Skin of body (tissue), 2 donors: ENCODE results near the gene STEAP4. TPM values are rescaled to one million over a fixed set of nuclear protein-coding genes. Genes with fewer than 3 reads are reported as not detected.
"Not testable (repeated sequence)": the region's sequence is repeated elsewhere in the genome, so short reads cannot be mapped to it uniquely, and the experiment has no call there.

Experiments
- DNase-seq: peaks from one replicate; lab custom pipeline; 2025; lab: John Stamatoyannopoulos, UW
- total RNA-seq: library from RNA; depleted of rRNA; stranded (reverse); fragments of >200 nt; gene quantifications from one replicate; pipeline ENCODE4 v1.2.3, GENCODE V29; 2014

STEAP4 gene
- total RNA-seq, 1 donor from 2014 or later: 10.1 TPM

DNA sequence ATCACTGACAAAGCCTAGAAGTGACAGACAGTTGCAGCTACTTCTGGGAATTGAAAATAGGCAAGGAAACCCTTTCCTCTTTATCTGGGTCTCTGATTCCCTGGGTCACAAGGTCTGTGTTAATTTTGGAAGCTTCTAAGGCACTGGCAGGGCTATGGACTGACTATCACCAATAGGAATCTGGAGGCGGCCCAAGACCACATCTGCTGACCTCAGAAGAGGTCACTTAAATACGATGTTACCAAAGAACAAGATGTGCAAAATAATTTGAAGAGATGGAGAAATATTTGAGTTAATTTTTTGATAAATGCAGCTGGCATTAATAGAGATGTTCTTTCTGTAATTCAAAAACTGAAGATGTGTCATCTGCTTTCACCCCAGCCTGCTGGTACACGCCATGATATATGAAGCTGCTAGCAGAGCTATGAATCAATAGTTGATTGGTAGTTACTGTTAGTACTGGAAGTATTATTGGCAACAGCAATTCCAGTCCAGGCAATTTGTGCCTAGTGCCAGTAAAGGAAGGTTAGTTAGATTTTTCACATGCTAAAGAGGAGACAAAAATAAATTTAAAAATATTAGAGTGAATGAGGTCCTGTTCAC lies 5.5 kb upstream of the STEAP4 start:
- DNase-seq: no peak

DNA sequence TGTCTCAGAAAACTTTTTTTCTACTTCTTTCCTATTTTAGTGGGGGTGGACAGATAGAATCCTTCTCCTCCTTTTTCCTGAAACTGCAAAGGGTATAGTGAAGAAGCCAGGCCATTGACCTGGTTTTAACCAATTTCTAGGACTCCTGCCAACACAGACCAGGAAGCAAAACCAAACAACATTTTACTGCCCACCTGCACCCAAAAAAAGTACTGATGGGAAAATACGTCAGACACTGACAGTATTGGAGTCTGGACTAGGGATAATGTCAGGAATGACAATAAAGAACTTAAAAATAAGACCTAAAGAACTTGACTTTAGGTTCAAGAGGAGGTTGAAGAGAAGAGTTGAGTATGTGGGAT lies 5.0 kb upstream of the STEAP4 start:
- no peak for DNase-seq

DNA sequence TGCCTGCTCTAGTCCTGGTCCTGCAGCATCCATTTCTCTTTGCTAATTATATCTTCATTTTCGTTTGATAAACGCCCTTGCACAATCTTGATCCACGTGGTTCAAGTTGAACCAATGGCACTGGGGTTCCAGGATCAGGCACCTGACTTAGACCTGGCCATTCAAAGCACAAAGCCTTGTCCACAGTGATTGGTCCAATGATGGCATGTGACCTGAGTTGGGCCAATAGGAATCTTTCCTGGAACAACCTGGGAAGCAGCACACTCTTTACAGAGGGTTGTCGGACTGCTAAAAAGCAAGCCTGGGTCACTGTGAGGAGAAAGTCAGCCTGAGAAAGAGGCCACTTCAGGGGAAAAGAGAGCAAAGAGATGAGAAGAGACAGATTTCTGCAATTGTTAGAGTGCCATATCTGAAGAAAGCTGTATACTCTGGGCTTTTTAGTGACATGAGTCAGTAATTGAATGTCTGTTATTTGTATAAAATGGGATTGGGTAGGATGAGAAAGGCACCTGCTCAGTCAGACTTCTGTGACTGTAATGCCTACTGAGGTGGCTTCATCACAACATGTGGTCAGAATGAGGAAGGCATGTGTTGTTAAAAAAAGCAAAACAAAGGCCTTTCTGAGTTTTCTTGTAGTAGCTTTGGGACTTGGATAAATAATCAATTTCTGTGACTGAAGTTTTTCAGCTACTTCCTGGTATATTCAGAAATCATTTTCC lies 4.4 kb upstream of the STEAP4 start:
- DNase-seq: no peak

DNA sequence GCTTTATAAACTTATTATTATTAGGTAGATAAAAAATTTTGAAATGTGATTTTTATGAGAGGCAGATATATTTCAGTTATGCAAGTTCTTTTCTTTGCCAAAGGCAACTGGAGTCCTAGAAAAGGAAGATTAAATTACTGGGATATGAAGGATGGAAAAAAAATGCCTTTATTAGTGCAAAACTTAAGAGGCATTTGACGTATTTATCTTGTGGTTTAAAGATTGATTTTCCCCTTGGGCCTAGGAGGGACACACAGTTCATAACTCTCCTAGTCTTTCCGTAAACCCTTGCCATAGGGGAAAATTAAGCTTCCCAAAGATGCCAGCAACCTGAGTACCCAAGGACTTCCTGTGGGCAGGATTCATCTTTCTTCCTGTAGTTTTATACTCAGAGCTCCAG lies 3.1 kb upstream of the STEAP4 start:
- no peak for DNase-seq

DNA sequence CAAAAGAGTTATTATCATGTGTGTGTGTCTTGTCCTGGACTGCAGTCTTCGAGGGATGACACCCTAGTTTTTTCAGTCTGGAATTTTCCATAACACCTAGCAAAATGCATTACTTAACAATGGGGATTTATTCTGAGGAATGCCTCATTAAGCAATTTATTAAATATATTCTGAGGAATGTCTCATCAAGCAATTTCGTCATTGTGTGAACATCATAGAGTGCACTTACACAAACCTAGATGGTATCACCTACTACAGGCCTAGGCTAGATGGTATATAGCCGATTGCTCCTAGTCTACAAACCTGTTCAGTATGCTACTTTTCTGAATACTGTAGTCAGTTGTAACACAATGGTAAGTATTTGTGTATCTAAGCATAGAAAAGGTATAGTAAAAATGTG lies 1.1 kb upstream of the STEAP4 start:
- no peak for DNase-seq

DNA sequence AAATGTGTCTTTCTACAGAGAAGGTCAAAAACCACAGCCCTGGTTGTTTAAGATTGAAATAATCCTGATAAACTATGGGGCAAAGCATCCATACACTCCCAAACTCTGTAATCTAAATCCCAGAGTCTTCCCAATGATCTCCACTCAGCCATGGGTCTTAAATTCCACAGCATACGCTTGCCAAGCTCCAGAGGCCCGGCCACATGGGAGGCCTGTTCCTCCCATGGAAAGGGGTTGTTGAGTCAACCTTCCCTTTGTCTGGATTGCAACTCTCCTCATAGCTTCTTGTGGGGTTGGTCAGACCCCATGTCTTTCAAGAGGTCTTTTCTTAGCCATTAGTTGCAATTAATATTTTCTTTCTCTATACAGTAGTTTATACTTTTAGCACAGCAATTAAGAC lies 718 bp upstream of the STEAP4 start:
- no peak for DNase-seq

DNA sequence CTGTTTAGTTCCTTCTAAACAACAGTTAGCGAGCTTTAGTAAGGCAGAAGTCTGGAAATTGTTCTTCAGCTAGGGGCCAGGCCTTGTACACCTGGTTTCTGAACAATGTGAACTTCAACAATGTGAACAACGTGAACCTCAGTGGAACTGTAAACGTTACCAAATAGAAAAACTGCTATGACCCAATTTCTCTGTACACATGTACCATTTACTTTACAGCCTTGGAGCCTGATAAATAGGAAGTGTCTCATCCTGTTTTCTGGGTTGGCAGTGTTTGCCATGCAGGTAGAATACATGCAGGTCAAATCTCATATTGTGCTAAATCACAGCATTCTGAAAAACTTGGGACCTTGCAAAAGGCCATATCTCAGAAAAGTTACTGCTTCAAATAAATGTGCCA lies 1.6 kb downstream of the STEAP4 start:
- no peak for DNase-seq

DNA sequence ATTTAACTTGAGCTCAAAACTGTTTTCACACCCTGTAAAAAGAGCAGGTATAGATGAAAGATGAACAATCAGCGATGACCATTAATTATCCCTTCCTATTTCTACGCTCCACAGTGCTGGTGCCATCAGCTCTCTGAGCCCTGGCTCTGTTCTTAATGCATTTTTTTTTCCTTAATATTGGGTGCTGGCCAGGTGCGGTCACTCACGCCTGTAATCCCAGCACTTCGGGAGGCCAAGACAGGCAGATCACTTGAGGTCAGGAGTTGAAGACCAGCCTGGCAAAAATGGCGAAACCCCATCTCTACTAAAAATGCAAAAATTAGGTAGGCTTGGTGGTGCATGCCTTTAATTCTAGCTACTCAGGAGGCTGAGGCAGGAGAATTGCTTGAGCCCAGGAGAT lies 4.2 kb downstream of the STEAP4 start:
- no peak for DNase-seq

DNA sequence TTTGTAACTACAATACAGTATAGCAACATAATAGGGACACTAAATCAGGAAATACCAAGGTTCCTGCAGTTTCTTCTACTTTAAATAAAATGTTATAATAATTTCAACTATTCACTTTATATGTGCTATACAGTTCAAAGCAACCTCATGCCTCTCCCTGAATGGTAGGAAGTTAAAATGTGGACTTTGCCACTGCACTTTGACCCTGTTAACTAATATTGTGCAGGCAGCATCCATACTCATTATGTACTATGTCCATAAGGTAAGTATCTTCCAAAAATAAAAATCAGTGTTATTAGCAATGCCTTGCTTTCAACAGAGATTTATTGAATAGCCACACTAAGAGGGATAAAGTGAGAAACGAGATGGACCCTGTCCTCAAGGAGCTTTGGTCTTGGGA lies 4.8 kb downstream of the STEAP4 start:
- DNase-seq: no peak

DNA sequence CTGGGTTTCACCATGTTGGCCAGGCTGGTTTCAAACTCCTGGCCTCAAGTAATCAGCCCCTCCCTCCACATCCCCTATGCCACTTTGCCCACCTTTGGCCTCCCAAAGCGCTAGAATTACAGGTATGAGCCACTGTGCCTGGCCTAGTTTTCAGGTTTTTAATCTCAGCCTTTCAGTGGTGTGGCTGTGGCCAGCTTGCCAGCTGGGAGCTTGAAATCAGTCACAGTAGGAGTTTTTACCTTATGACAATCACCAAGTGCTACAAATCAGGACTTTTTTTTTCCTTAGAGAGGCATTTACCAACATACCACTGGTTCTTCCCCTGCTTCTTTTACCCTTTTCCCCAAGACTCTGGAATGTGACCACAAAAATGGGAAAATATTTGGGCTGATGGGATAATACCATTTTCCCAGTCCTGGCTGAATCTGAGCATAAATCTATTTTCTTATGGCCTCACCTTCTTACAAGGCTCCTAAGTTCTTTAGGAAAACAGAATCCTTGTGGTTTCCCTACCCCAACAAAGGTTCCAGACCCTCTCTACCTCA lies 6.2 kb downstream of the STEAP4 start:
- no peak for DNase-seq

DNA sequence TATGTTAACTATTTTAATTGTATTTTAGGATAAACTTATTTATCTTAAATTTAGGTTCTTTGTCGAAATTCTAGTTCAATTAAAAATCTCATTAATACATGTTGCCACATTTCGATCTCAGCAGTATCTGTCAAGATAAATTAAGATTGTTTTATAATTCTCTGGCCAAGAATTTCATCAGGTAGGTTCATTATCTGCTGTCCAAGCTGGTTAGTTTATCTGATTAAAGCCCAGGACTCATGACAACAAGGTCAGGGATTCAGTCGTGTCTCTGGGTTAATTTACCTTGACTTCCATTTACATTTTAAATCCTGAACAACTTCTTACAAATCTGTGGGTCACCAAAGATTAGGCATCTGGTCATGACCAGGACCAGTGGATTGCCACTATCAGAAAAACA lies 7.6 kb downstream of the STEAP4 start:
- no peak for DNase-seq

DNA sequence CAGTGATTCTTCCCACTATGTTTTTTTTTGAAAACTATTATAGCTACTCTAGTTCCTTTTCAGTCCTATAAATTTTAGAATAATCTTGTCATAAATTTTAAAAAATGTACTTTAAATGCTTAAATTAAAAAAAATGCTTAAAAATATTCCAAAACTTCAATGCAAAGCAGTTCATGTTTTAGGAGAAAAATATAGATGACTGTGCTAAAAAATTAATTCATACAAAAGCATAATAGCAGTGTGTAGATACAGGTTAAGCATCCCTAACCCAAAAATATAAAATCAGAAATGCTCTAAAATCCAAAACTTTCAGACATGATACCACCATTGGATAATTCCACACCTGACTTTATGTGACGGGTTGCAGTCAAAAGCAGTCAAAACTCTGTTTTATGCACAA lies 12.8 kb downstream of the STEAP4 start:
- DNase-seq: no peak

DNA sequence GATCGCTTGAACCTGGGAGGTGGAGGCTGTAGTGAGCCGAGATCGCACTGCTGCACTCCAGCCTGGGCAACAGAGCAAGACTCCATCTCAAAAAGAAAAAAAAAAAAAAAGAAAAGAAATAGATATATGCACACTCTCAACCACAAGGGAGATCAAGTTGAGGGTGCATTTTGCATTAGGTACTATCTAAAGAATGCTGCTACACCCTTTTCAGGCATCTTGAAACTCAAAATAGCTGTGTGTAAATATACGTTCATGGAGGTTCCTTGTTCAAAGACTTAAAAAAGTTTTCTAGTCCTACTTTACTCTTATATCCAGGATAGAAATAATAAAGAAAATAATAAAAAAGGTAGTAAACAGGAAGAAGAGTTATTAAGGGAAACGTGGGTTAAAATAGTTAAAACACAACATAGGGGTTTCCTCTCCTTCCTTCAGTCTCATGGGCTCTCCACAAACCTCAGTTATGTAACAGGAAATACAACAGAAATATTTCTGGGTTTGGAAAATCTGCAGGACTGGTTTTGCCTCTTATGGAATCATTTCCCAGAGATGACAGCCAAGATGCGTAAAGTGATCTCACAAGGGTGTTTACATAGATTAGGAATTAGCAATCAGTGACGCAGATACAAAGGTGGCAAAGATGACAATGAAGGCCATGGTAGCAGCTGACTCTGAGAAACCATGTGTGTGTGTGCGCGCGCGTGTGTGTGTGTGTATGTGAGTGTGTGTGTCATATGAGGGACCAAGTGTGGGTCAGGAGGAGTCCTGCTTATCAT lies 15.1 kb downstream of the STEAP4 start:
- no peak for DNase-seq

DNA sequence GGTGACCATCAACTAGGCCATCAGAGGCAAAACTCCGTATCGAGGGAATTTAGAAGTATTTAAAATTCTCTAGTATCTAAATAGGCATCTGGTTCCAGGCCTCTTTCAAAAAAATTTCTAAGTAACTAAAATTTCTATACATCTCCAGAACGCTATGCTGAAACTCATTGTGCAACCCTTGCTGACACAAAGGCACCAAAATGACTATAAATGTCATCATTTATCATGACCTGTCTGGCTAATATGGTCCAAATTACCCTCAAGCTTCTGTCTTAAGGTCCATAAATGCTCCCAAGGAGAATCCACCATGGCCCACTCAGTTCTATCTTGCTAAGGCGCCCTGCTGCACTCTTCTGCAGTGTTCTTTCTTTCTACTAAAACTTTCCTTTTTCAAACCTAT lies 16.2 kb downstream of the STEAP4 start:
- DNase-seq: no peak

DNA sequence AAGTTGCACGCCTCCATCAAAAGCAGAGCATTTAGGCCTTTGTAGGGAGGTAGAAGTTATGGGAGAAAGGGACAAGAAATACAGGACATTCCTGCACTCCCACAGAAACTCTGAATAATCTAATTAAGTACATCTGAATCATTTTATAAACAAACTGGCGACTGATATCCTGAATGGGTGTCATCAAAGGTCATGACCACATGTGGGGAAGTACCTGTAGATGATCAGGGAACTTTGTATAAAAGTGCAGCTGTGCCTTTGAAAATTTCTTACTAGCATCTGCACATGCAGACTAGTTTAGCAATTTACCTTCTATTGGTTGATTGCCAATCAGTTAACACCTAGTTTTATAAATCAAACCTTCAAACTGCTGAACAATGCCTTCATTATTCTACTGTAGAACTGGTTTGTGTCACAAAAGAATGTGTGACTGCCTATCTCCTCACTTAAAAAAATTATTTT lies 17.1 kb downstream of the STEAP4 start:
- DNase-seq: no peak

DNA sequence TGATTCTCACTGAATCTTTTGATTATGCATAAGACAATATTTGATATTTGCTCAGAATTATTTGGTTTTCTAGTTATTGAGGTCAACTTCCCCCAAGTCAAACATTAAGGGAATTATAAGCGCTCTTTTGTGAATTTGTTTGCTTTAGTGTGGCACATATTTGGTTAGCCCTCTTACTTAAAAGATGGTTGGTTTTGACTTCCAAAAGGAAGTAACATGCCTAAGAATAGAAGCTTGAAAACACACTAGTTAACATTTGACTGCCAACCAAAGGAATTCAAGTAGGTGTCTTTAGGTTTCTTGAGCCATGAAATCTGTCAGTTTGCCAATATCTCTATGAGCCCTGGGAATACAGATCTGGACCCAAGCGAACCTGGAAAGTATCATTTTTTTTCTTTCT lies 24.9 kb downstream of the STEAP4 start:
- no peak for DNase-seq

DNA sequence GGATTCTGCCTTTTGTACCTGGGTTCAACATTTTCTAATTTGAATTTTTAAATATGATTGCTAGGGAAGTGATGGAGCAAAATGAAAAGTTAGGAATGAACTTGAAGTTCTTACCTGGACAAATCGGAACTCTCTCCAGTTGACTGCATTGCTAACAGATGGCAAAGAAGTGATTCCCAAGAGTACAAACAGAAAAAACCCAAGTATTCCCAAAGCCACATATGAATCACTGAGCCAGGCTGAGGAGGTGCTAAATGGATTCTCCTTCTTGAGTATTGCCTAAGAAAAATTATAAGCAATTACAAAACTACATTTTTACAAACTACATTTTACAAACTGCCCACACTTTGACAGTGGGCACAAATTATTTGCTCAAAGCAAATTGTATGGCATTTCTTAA lies 25.9 kb downstream of the STEAP4 start:
- DNase-seq: no peak

DNA sequence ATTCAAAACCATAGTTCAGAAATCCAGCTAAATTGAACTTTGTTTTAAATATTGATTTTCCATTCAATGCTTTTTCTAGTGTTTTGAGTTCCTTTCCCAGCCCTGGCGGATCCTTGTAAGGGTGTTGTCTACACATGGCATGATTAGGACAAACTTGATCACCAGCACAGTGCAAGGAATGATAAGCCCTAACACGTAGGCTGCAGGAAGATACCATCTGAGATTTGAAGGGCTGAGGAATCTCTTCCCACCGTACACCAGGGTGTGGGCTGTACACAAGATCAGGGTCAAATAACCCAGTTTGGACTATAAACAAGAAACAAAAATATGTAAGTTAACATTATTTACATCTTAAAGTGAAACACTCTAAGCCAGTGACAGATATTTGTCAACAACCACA lies 27.4 kb downstream of the STEAP4 start:
- DNase-seq: no peak

DNA sequence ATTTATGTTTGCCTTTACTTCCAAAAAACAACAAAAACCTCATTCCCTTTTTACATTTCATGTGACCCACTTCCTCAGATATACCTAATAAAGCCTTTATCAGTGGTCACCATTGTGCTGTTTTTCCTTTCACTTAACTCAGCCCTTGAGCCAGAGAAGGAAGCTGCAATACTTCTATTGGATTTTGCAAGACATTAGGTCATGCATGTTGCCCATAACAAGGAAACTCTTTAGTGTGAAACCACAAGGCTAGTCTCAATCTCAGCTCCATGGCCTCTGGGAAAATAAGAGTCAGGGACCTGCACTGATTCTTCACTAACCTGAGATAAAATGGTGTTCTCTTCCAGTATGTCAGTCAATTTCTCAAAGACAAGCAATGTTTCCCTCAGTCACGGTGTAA lies 27.8 kb downstream of the STEAP4 start:
- DNase-seq: no peak

DNA sequence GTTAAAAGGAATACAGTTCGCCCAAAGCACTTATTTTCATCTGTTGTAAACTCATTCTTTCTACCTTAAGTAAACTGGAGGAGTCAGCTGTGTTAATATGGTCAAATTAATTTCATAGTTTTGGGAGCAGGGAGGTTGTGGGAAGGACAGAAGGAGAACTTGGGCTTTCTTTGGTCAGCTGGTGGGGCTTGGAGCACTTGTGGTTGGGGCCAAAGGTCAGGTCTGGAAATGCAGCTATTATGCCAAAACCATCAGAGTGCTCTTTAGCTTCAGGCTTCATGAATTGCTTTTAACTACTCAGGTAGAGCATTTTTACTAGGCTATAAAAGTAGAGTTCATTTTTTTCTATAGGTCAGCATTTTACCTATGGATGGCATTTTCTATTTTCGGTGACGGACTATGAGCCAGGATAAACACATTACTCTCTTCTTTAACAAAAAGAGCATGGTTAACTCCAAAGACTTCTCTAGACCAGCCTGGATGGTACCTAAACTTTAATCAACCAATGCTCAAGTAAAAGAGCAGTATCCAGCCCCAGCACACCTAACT lies 30.0 kb downstream of the STEAP4 start:
- DNase-seq: no peak

DNA sequence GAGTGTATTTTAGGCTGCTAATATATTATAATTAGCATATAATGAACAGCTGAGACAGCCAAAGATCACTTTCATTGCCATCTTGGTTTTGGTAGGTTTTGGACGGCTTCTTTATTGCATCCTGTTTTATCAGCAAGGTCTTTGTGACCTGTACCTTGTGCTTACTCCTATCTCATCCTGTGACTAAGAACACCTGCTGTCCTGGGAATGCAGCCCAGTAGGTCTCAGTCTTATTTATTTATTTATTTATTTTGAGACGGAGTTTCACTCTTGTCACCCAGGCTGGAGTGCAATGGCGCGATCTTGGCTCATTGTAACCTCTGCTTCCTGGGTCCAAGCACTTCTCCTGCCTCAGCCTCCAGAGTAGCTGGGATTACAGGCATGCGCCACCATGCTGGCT lies 31.8 kb downstream of the STEAP4 start:
- not testable (repeated sequence) for DNase-seq

DNA sequence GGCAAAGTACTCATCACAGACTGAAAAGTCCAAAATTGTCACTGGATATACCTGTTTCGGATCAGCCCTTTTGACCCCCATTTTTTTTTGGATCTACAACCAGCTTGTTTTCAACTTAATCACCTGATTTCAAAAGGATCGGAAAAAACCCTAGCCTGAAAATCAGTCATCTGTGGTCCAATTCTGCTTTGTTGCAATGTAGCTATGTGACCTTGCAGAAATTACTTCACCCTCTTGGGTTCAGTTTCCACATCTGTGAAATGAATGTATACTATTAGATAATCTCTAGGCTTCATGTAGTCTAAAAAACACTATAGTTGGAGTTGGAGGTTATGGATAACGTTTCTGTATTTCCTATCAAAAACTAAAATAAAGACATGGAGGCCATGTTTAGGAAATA lies 37.1 kb downstream of the STEAP4 start:
- no peak for DNase-seq
